SK-N-SH treated with all-trans-retinoic acid at 6 μM for 48 hours (cell line): ENCODE results near the gene PTPRCAP.

Experiments
- ATAC-seq: fragments of 200-7000 bp; cut with Tn5 transposase; 3 replicates; pipeline ENCODE4 v1.9.1; 2020; ENCODE audit warnings: mild to moderate bottlenecking, moderate library complexity
- ARNTL ChIP-seq: fragments of 450-650 bp; formaldehyde crosslinking; IDR thresholded peaks from 2 replicates; pipeline ENCODE4 v1.5.0; 2020; ENCODE audit warnings: low read depth, mild to moderate bottlenecking, moderate library complexity, borderline replicate concordance
- CREB5 ChIP-seq: fragments of 250-450 bp; sonication (Bioruptor Pico); IDR thresholded peaks from 2 replicates; pipeline ENCODE4 v1.5.1; 2020; ENCODE audit warnings: low read depth, mild to moderate bottlenecking, moderate library complexity
- ZC3H10 ChIP-seq: fragments of 250-450 bp; sonication (Bioruptor Pico); IDR thresholded peaks from 2 replicates; pipeline ENCODE4 v1.5.1; 2021; ENCODE audit warnings: mild to moderate bottlenecking, moderate library complexity
- ZNF70 ChIP-seq: fragments of 450-650 bp; formaldehyde crosslinking; IDR thresholded peaks from 2 replicates; pipeline ENCODE4 v1.5.0; 2020; ENCODE audit warnings: mild to moderate bottlenecking, moderate library complexity
- ZNF8 ChIP-seq: fragments of 450-650 bp; formaldehyde crosslinking; IDR thresholded peaks from 2 replicates; pipeline ENCODE4 v1.5.0; 2020; ENCODE audit warnings: mild to moderate bottlenecking, moderate library complexity

Gene PTPRCAP

GRCh38 chr11:67387069-67387468, 50.4 kb downstream of the PTPRCAP start:
- ATAC-seq = no peak

More at GRCh38 chr11:67387069-67387468, 50.4 kb downstream of the PTPRCAP start:
- no peak for TF ChIP-seq ARNTL
- no peak for TF ChIP-seq ZNF8 (CRISPR knock-in tag)
- no peak for TF ChIP-seq ZC3H10
- TF ChIP-seq ZNF70 (CRISPR knock-in tag) = no peak
- no peak for TF ChIP-seq CREB5 (CRISPR knock-in tag)
